GM19452 (cell line): ENCODE data around the gene ALKBH3.

Experiments
- ATAC-seq: cut with Tn5 transposase; IDR thresholded peaks from one replicate; pipeline ENCODE4 v1.9.1; 2021; ENCODE audit not compliant: unreplicated experiment

ALKBH3 gene

DNA sequence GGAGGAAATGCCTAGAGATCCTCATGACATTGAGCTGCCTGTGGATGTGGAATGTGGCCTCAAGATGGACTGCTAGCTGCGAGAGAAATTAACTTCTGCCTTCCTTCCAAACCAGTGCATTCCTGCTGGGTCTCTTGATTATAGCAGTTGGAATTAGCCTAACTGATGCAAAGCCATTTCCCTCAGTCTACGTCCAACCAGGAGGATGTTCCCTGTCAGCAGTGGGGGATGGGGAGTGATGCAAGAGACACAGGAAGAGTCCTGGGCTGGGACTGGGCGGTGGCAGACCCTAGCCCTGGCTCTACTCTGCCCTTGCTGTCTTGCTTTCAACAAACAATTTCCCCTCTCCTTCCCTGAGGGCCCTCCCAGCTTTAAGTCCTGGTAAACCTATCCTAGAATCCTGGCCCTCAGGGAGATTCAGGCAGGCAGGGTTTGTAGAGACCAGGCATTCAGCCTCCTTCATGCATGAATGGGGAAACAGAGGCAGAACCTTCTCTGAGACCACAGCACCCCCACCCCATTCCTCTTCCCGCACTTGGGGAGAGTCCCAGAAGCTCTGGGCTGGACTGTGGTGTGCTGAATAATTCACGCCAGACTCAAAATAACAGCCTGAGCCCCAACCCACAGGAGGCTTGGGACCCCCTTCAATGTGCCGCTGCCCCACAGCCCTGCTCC lies 78.8 kb downstream of the ALKBH3 start:
- no peak for ATAC-seq

DNA sequence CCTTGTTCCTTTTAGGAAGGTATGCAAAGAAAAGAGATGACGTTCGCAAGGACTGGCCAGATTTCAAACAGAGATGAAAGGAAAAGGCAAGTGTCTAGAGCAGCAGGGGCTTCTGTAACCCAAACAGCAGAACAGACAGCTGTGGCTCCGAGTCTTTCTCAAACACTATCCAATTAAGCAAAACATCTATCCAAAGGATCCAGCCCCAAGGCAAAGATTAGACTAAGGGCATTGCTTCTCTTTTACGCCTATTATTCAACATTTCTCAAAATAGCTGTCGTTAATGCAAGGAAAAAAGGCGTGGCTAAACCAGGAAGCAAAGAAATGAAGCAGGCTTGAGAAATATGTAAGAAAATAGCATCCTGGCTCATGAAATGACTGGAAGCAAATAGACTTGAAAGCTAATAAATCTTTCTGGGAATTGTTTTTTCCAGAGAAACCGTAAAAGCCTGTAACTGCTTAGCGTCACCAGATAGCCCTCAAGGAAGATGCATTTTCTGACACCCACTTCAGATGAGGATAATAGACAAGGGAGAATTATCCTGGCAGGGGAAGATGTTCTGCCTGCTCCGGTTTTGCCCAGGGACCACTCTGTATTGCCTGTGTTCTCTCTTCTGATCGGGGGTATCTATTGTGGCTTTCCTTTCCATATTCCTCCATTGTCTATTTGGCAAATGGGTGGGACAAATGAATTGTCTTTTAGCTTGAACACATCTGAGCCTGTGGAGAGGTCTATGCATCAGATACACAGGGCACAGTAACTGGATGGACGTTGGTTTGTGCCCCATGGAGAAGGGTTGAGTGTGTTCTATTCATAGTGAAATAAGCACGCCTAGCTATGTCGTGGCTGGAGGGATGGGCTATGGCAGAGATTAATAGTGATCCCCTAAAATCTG lies 82.0 kb downstream of the ALKBH3 start:
- ATAC-seq, result no peak

DNA sequence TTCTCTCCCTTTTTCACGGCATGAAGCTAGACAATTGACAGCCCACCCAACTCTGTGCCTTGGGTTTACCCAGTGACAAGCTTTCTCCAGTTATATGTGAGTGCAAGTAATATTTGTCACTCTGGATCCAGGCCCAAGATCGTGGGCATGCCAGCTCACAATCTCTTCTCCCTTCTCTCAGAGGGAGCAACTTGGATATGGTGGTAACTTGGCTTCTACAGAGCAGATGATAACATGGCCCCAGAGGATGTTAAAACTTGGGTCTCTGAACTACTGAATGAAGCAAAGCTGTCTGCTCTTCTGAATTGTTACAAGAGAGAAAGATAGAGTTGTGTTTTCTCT lies 82.6 kb downstream of the ALKBH3 start:
- ATAC-seq, result no peak

DNA sequence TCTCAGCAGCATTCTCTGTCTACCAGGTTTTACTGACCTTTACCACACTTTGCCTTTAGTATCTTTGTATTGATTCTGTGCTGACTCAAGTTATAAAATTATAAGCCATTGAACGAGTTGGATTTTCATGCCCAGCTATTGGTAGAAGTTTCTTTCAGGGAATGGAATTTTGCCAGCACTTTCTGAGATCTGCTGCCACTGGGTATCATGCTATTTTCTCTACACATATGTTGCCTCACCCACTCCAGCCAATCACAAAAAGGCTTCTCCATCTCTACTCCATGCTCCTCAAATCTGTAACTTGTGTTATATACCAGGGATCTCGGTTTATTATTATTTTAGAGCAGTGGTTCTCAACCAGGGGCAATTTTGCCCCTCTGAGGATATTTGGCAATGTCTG lies 87.0 kb downstream of the ALKBH3 start:
- ATAC-seq, result no peak

DNA sequence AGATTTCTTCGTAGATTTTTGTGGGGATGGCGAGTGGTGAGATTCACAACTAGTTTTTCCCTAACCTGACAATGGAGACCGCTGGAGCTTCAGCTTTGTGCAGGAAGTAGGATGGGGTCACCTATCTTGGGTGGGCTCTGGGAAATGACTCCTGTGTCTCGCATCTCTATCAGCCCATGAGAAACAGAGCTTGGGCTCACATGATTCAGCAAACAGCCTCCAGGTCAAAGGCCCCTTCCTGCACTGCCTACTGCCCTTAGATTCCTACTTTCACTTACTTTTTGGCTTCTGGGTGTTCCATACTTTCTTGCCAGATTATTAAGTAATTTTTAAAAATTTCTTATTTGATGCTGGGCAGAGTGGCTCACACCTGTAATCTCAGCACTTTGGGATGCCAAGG lies 88.1 kb downstream of the ALKBH3 start:
- ATAC-seq, result no peak

DNA sequence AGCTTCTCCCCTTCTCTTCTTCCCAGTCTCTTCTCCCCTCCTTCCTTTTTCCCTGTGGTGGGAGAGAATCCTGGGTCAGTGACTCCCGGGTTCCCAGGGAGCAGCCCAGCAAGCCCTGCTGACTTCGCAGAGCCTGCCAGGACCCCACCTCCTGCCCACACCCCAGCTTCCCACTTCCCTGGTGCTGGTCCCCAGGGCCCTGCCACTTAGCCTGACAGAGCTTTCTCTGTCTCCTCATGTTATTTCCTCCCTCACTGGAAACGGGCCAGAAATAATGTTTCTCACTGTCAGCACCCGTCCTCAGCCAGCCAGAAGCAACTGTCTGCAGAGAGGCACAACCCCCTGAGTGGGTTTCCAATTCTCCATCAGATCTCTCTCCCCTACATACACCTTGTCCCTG lies 88.9 kb downstream of the ALKBH3 start:
- no peak for ATAC-seq
